ENCODE data around the gene USP7.
A peak's percentile ranks its signal among the peaks of the same experiment; 100 is the strongest.

Gene USP7

GRCh38 chr16:8890549-8890921, 73.2 kb downstream of the USP7 start:
- Histone ChIP-seq H3K79me1 (ENCODE audit: low read depth, low read length) (no peaks in the 10 kb centered on the region), H3K23ac (ENCODE audit: low read depth, low read length, poor library complexity) (no peak overlapping the region), H2BK15ac (ENCODE audit: low read length) (no peak overlapping the region), H3K27ac (replicated peaks; ENCODE audit: low read length) (no peak overlapping the region), H3K27me3 (ENCODE audit: control insufficient read depth in 3 of 3, insufficient read depth in 3 of 3, low read depth in 1 of 3, low read length in 3 of 3) (no peaks in the 10 kb centered on the region), H4K8ac (ENCODE audit: low read depth, low read length) (no peak overlapping the region), H4K91ac (ENCODE audit: low read depth, low read length, poor library complexity) (no peak overlapping the region), H3K18ac (ENCODE audit: low read length) (no peak overlapping the region), H3K4me2 (ENCODE audit: insufficient read depth, low read length, poor library complexity, severe bottlenecking) (no peak overlapping the region), H3K4ac (ENCODE audit: low read length) (no peak overlapping the region), H2BK12ac (ENCODE audit: low read length) (no peak overlapping the region), H3K4me3 (ENCODE audit: low read length in 2 of 2) (no peak overlapping the region), H3K4me1 (ENCODE audit: control insufficient read depth in 2 of 2, insufficient read depth in 1 of 2, low read depth in 1 of 2, low read length in 2 of 2) (peaks cover 8 to 14% of the 10 kb centered on the region in 2 donors), H3K9ac (ENCODE audit: low read depth, low read length, poor library complexity) (no peak overlapping the region), H2AFZ (ENCODE audit: low read length) (no peak overlapping the region), H2AK5ac (ENCODE audit: low read depth, low read length) (no peak overlapping the region), H3K9me3 (replicated peaks in 1 of 2; ENCODE audit: control insufficient read depth in 2 of 2, insufficient read depth in 1 of 2, low read depth in 1 of 2, low read length in 2 of 2) (peaks cover 0 to 3% of the 10 kb centered on the region in 2 donors), H3K14ac (ENCODE audit: low read length) (no peak overlapping the region), H2BK5ac (ENCODE audit: low read length) (no peak overlapping the region), H3K36me3 (replicated peaks in 1 of 2; ENCODE audit: control insufficient read depth in 2 of 2, insufficient read depth in 2 of 2, low read length in 2 of 2) (peaks cover 41 to 84% of the 10 kb centered on the region in 2 donors), H2BK120ac (ENCODE audit: low read depth, low read length) (no peak overlapping the region)
- no CpG with 5 or more reads among the region's 5 CpGs for WGBS, 2 donors (ENCODE audit: extremely low coverage in 2 of 2, insufficient read length in 2 of 2, insufficient replicate concordance in 1 of 2)
- DNase-seq (ENCODE audit: low spot score) = no peak

GRCh38 chr16:8889893-8890548, 73.7 kb downstream of the USP7 start:
- no CpG with 5 or more reads among the region's 14 CpGs for WGBS, 2 donors (ENCODE audit: extremely low coverage in 2 of 2, insufficient read length in 2 of 2, insufficient replicate concordance in 1 of 2)
- H3K18ac ChIP-seq (ENCODE audit: low read length) = no peak overlapping the region
- H4K8ac ChIP-seq (ENCODE audit: low read depth, low read length) = no peak overlapping the region
- no peak for DNase-seq (ENCODE audit: low spot score)
- no peak overlapping the region for H3K9ac ChIP-seq (ENCODE audit: low read depth, low read length, poor library complexity)
- no peak overlapping the region for H3K4me3 ChIP-seq (ENCODE audit: low read length in 2 of 2)
- H3K27me3 ChIP-seq (ENCODE audit: control insufficient read depth in 3 of 3, insufficient read depth in 3 of 3, low read depth in 1 of 3, low read length in 3 of 3) = no peaks in the 10 kb centered on the region
- H4K91ac ChIP-seq (ENCODE audit: low read depth, low read length, poor library complexity) = no peak overlapping the region
- H2BK12ac ChIP-seq (ENCODE audit: low read length) = no peak overlapping the region
- no peak overlapping the region for H2AK5ac ChIP-seq (ENCODE audit: low read depth, low read length)
- no peak overlapping the region for H2AFZ ChIP-seq (ENCODE audit: low read length)
- peaks cover 0 to 4% of the 10 kb centered on the region in 2 donors for H3K9me3 ChIP-seq (replicated peaks in 1 of 2; ENCODE audit: control insufficient read depth in 2 of 2, insufficient read depth in 1 of 2, low read depth in 1 of 2, low read length in 2 of 2)
- peaks cover 36 to 79% of the 10 kb centered on the region in 2 donors for H3K36me3 ChIP-seq (replicated peaks in 1 of 2; ENCODE audit: control insufficient read depth in 2 of 2, insufficient read depth in 2 of 2, low read length in 2 of 2)
- H3K14ac ChIP-seq (ENCODE audit: low read length) = no peak overlapping the region
- no peak overlapping the region for H3K4me2 ChIP-seq (ENCODE audit: insufficient read depth, low read length, poor library complexity, severe bottlenecking)
- no peak overlapping the region for H3K4ac ChIP-seq (ENCODE audit: low read length)
- H3K79me1 ChIP-seq (ENCODE audit: low read depth, low read length) = peaks cover 1% of the 10 kb centered on the region
- no peak overlapping the region for H3K27ac ChIP-seq (replicated peaks; ENCODE audit: low read length)
- no peak overlapping the region for H2BK15ac ChIP-seq (ENCODE audit: low read length)
- no peak overlapping the region for H2BK5ac ChIP-seq (ENCODE audit: low read length)
- no peak overlapping the region for H2BK120ac ChIP-seq (ENCODE audit: low read depth, low read length)
- H3K4me1 ChIP-seq (ENCODE audit: control insufficient read depth in 2 of 2, insufficient read depth in 1 of 2, low read depth in 1 of 2, low read length in 2 of 2) = peaks cover 8 to 17% of the 10 kb centered on the region in 2 donors
- peak overlapping the region; percentile 53 for H3K23ac ChIP-seq (ENCODE audit: low read depth, low read length, poor library complexity)

GRCh38 chr16:8888951-8889892, 74.5 kb downstream of the USP7 start:
- Histone ChIP-seq H3K14ac (ENCODE audit: low read length) (no peak overlapping the region), H3K27me3 (ENCODE audit: control insufficient read depth in 3 of 3, insufficient read depth in 3 of 3, low read depth in 1 of 3, low read length in 3 of 3) (no peaks in the 10 kb centered on the region), H2BK120ac (ENCODE audit: low read depth, low read length) (no peak overlapping the region), H3K9ac (ENCODE audit: low read depth, low read length, poor library complexity) (no peak overlapping the region), H3K23ac (ENCODE audit: low read depth, low read length, poor library complexity) (peak overlapping the region; percentile 53), H4K8ac (ENCODE audit: low read depth, low read length) (no peak overlapping the region), H2BK5ac (ENCODE audit: low read length) (no peak overlapping the region), H3K4me1 (ENCODE audit: control insufficient read depth in 2 of 2, insufficient read depth in 1 of 2, low read depth in 1 of 2, low read length in 2 of 2) (peaks cover 10 to 21% of the 10 kb centered on the region in 2 donors), H2AFZ (ENCODE audit: low read length) (no peak overlapping the region), H3K4me3 (ENCODE audit: low read length in 2 of 2) (no peak overlapping the region), H3K4me2 (ENCODE audit: insufficient read depth, low read length, poor library complexity, severe bottlenecking) (no peak overlapping the region), H3K36me3 (replicated peaks in 1 of 2; ENCODE audit: control insufficient read depth in 2 of 2, insufficient read depth in 2 of 2, low read length in 2 of 2) (peaks cover 30 to 71% of the 10 kb centered on the region in 2 donors), H2BK12ac (ENCODE audit: low read length) (no peak overlapping the region), H3K79me1 (ENCODE audit: low read depth, low read length) (peaks cover 1% of the 10 kb centered on the region), H3K27ac (replicated peaks; ENCODE audit: low read length) (no peak overlapping the region), H3K9me3 (replicated peaks in 1 of 2; ENCODE audit: control insufficient read depth in 2 of 2, insufficient read depth in 1 of 2, low read depth in 1 of 2, low read length in 2 of 2) (peaks cover 0 to 4% of the 10 kb centered on the region in 2 donors), H4K91ac (ENCODE audit: low read depth, low read length, poor library complexity) (no peak overlapping the region), H2AK5ac (ENCODE audit: low read depth, low read length) (peak overlapping the region; percentile 13), H2BK15ac (ENCODE audit: low read length) (no peak overlapping the region), H3K18ac (ENCODE audit: low read length) (peak overlapping the region; percentile 39), H3K4ac (ENCODE audit: low read length) (no peak overlapping the region)
- no peak for DNase-seq (ENCODE audit: low spot score)
- WGBS, 2 donors (ENCODE audit: extremely low coverage in 2 of 2, insufficient read length in 2 of 2, insufficient replicate concordance in 1 of 2) = no CpG with 5 or more reads among the region's 23 CpGs
